GM12878 (cell line): ENCODE data around the gene SP6. TPM values are rescaled to one million over a fixed set of nuclear protein-coding genes. Genes with fewer than 3 reads are reported as not detected.

Experiments
- ATAC-seq: fragments of 200-7000 bp; cut with Tn5 transposase; 3 replicates; pipeline ENCODE4 v1.9.1; 2020; ENCODE audit warnings: mild to moderate bottlenecking, moderate library complexity
- BruUV-seq: library from RNA; stranded (reverse); fragments of 400-500 nt; replicated peaks from 2 replicates; lab custom pipeline; 2021; lab: Mats Ljungman, UMichigan
- CTCF ChIA-PET: fragments of 300-600 bp; sonication (Branson Sonifier 250); formaldehyde crosslinking; extraction: SDS; loops from one replicate; lab custom pipeline; 2021; ENCODE audit warnings: inconsistent platforms; lab: Yijun Ruan, JAX
- POLR2A ChIA-PET: fragments of 350-600 bp; formaldehyde crosslinking; extraction: SDS; loops from one replicate; lab custom pipeline; 2021; ENCODE audit warnings: inconsistent platforms; lab: Charles Lee
- RAD21 ChIA-PET: fragments of 300-600 bp; sonication (Branson Sonifier 250); formaldehyde crosslinking; loops from one replicate; lab custom pipeline; 2023; ENCODE audit warnings: antibody characterized with exemption; ENCODE audit not compliant: unreplicated experiment; lab: Charles Lee
- SMC1A ChIA-PET: fragments of 300-600 bp; sonication (Branson Sonifier 250); formaldehyde crosslinking; loops from one replicate; lab custom pipeline; 2023; ENCODE audit not compliant: unreplicated experiment, uncharacterized antibody; lab: Charles Lee
- DNase-seq: peaks from one replicate; pipeline ENCODE4 v3.0.0-alpha.2; 2011; ENCODE audit warnings: low read depth, low spot score
- FAIRE-seq: peaks from 3 replicates; lab custom pipeline; 2011; peaks lifted over from hg19 to GRCh38; lab: Jason Lieb, UNC
- H2AFZ ChIP-seq: 2 replicates; pipeline ENCODE4 v1.6.0; 2011; ENCODE audit warnings: low read depth, low read length, control low read depth; ENCODE audit not compliant: control insufficient read depth
- H3K27ac ChIP-seq: 2 replicates; pipeline ENCODE4 v1.5.1; 2011; ENCODE audit warnings: control low read depth; ENCODE audit not compliant: control insufficient read depth, insufficient read depth
- H3K27me3 ChIP-seq, 2 experiments: replicated peaks in 1 of 2; 2 replicates each; pipeline versions ENCODE4 v1.6.0 to v1.6.1; 2011; ENCODE audit warnings: low read length in 1 of 2; ENCODE audit not compliant: control insufficient read depth in 2 of 2, insufficient read depth in 2 of 2
- H3K36me3 ChIP-seq, 2 experiments: 2 replicates each; pipeline ENCODE4 v1.5.1; 2011; ENCODE audit warnings: low read length in 1 of 2; ENCODE audit not compliant: control insufficient read depth in 2 of 2, insufficient read depth in 2 of 2
- H3K4me1 ChIP-seq: 2 replicates; pipeline ENCODE4 v1.6.1; 2011; ENCODE audit warnings: mild to moderate bottlenecking, low read length, moderate library complexity, mixed read lengths; ENCODE audit not compliant: control insufficient read depth, insufficient read depth
- H3K4me2 ChIP-seq: 2 replicates; pipeline ENCODE4 v1.6.0; 2011; ENCODE audit warnings: control low read depth; ENCODE audit not compliant: control insufficient read depth, insufficient read depth
- H3K4me3 ChIP-seq: fragments of 200-600 bp; sonication (generic); 2 replicates; pipeline ENCODE4 v1.5.1; 2016
- H3K79me2 ChIP-seq: 2 replicates; pipeline ENCODE4 v1.6.0; 2011; ENCODE audit warnings: low read length; ENCODE audit not compliant: control insufficient read depth, insufficient read depth
- H3K9ac ChIP-seq: 2 replicates; pipeline ENCODE4 v1.8.0; 2011; ENCODE audit warnings: low read length, control low read depth, mixed read lengths; ENCODE audit not compliant: control insufficient read depth, insufficient read depth
- H3K9me3 ChIP-seq: replicated peaks from 3 replicates; pipeline ENCODE4 v1.5.1; 2011; ENCODE audit warnings: mild to moderate bottlenecking, low read length; ENCODE audit not compliant: control insufficient read depth, insufficient read depth
- H4K20me1 ChIP-seq: 2 replicates; pipeline ENCODE4 v1.6.0; 2011; ENCODE audit not compliant: control insufficient read depth, insufficient read depth
- ATF7 ChIP-seq: fragments of 450-650 bp; IDR thresholded peaks from 2 replicates; pipeline ENCODE4 v1.6.1; 2016; ENCODE audit warnings: low read depth, mild to moderate bottlenecking
- BMI1 ChIP-seq: fragments of 450-650 bp; IDR thresholded peaks from 2 replicates; pipeline ENCODE4 v1.6.1; 2016; ENCODE audit warnings: mild to moderate bottlenecking, moderate library complexity, borderline replicate concordance
- JUNB ChIP-seq: IDR thresholded peaks from 2 replicates; pipeline ENCODE4 v1.6.1; 2016; ENCODE audit warnings: antibody characterized with exemption, mild to moderate bottlenecking
- KAT2A ChIP-seq: conservative IDR thresholded peaks from 2 replicates; pipeline ENCODE4 v1.6.1; 2011; ENCODE audit warnings: low read depth, low read length; ENCODE audit not compliant: control insufficient read depth
- LARP7 ChIP-seq: fragments of 450-650 bp; IDR thresholded peaks from 2 replicates; pipeline ENCODE4 v1.6.1; 2017; ENCODE audit warnings: mild to moderate bottlenecking
- MXI1 ChIP-seq: fragments of 150-350 bp; IDR thresholded peaks from 2 replicates; pipeline ENCODE4 v1.6.1; 2011; ENCODE audit warnings: low read depth, mild to moderate bottlenecking, inconsistent platforms, low read length, improper control_type of control experiment
- MYC ChIP-seq: IDR thresholded peaks from 2 replicates; pipeline ENCODE4 v1.6.1; 2011; ENCODE audit warnings: mild to moderate bottlenecking, low read length, moderate library complexity, inconsistent platforms; ENCODE audit not compliant: insufficient read depth, insufficient replicate concordance, insufficient read length, severe bottlenecking
- NR2F1 ChIP-seq: fragments of 450-650 bp; conservative IDR thresholded peaks from 2 replicates; pipeline ENCODE4 v1.6.1; 2017; ENCODE audit warnings: mild to moderate bottlenecking
- POLR2AphosphoS5 ChIP-seq: IDR thresholded peaks from 2 replicates; pipeline ENCODE4 v1.6.1; 2011; ENCODE audit warnings: mild to moderate bottlenecking, low read length, inconsistent platforms
- RAD21 ChIP-seq: IDR thresholded peaks from 2 replicates; pipeline ENCODE4 v1.6.1; 2011; ENCODE audit warnings: mild to moderate bottlenecking, low read depth, low read length, moderate library complexity; ENCODE audit not compliant: insufficient read depth
- RAD51 ChIP-seq: fragments of 450-650 bp; IDR thresholded peaks from 2 replicates; pipeline ENCODE4 v1.6.1; 2016; ENCODE audit warnings: moderate library complexity, mild to moderate bottlenecking, inconsistent platforms
- RUNX3 ChIP-seq: IDR thresholded peaks from 2 replicates; pipeline ENCODE4 v1.6.1; 2012; ENCODE audit warnings: low read length, inconsistent platforms
- SUPT20H ChIP-seq: IDR thresholded peaks from 2 replicates; pipeline ENCODE4 v1.6.1; 2011; ENCODE audit warnings: low read depth, mild to moderate bottlenecking, low read length, moderate library complexity, borderline replicate concordance; ENCODE audit not compliant: control insufficient read depth
- TAF1 ChIP-seq: IDR thresholded peaks from 2 replicates; pipeline ENCODE4 v1.6.1; 2011; ENCODE audit warnings: mild to moderate bottlenecking, low read depth, low read length, borderline replicate concordance
- TCF3 ChIP-seq: IDR thresholded peaks from 2 replicates; pipeline ENCODE4 v1.6.1; 2012; ENCODE audit warnings: low read depth, mild to moderate bottlenecking, low read length, borderline replicate concordance; ENCODE audit not compliant: insufficient read depth
- WRNIP1 ChIP-seq: IDR thresholded peaks from 2 replicates; pipeline ENCODE4 v1.6.1; 2011; ENCODE audit warnings: low read depth, low read length, improper control_type of control experiment, borderline replicate concordance
- ZSCAN29 ChIP-seq: fragments of 450-650 bp; IDR thresholded peaks from 2 replicates; pipeline ENCODE4 v1.6.1; 2017; ENCODE audit warnings: mild to moderate bottlenecking, moderate library complexity
- WGBS: methylation state at CpG from one replicate; pipeline ENCODE4 v1.1.6; 2016; ENCODE audit warnings: low lambda C conversion rate; ENCODE audit not compliant: insufficient replicate concordance, insufficient coverage; ENCODE audit errors: missing lambda C conversion rate; 5-methylcytosine and 5-hydroxymethylcytosine counted together
- in situ Hi-C: fragments of 300-500 bp; cut with MboI; formaldehyde crosslinking; loops from 9 replicates; pipeline ENCODE4 v1.14.3; 2018; ENCODE audit warnings: mixed read lengths
- intact Hi-C: fragments of 100-400 bp; cut with micrococcal nuclease; formaldehyde crosslinking; loops from one replicate; pipeline ENCODE4 v1.14.2; 2022; ENCODE audit not compliant: unreplicated experiment
- polyA plus RNA-seq, 11 experiments: library from polyadenylated mRNA; depleted of rRNA in 4 of 11; unstranded in 6 of 11; stranded (reverse) in 5 of 11; fragments of >200 nt; fragmentation: Nextera tagmentation in 4 of 11; fragmentation: Illumina TruSeq in 1 of 11; extraction: Ambion mirVana in 4 of 11; extraction: Trizol in 1 of 11; gene quantifications; 1 replicate in 1 of 11; 2 replicates in 10 of 11; pipeline versions ENCODE4 v1.2.1 to v1.2.3, GENCODE V29; 2011 to 2016; ENCODE audit warnings: inconsistent platforms in 2 of 11, missing spikeins in 2 of 11, low read depth in 1 of 11
- total RNA-seq, 4 experiments: library from RNA; depleted of rRNA in 3 of 4; stranded (reverse); fragments of >200 nt in 3 of 4; fragmentation: Illumina TruSeq in 1 of 4; extraction: Trizol in 1 of 4; gene quantifications; 2 replicates each; pipeline versions ENCODE4 v1.2.1 to v1.2.3, GENCODE V29; 2013 to 2021
- TF ChIP-seq, protein P1 (sequence below): IDR thresholded peaks from 2 replicates; pipeline ENCODE4 v1.6.1; 2012; ENCODE audit warnings: low read depth, low read length, improper control_type of control experiment

SP6 gene
- total and polyA plus RNA-seq, 10 of the 15 experiments (the other 5 are each of a cell fraction or from before 2014, with no cell fraction given) = 0.05 to 0.15 (median 0.06) TPM; not detected in 7

DNA sequence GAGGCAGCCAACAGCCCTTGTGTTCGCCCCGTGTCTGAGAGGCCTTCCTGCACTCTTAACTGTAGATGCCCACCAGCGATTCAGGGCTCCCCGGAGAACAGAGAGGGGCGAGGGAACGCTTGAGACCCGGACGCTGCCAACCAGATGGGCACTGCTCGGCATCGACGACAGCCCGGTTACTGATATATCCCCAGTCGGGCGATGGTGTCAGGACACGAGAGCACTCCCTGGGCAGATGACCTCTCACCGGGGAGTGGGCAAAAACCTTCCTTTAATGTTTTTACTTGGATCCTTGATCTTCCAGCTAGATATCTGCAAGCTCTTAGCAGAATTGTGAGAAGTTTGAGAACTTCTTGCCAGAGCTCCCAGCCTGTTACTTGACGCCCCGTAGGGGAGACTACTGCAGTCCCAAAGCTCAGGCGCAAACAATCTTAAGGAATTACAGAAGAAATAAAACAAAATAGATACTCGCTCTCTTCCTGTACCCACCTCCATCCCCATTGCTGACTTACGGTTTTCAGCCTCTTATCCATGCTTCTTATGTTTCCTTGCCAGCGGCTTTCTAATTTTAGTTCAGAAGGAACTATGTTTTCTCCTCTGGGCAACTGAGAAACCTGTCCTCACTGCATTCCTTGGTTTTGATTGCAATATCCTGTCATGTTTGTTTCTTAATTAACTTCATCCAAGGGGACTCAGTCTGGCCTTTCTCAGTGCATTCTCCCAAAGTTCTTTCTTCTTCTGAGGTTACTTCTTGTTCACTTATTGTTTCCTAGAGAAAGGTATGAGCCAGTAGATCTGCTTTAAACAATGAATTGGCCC is 45.9 kb upstream of the SP6 start (continued):
- TF ChIP-seq ZSCAN29 = no peak
- TF ChIP-seq SUPT20H = no peak
- TF ChIP-seq NR2F1 = no peak
- TF ChIP-seq POLR2AphosphoS5 = 0 out of 2 replicates have a peak, but pooled peaks have one; percentile 17
- no peak for TF ChIP-seq RAD21
- no peak; the same call in 1 of the 2 replicates for TF ChIP-seq LARP7
- TF ChIP-seq BMI1 = no peak

DNA sequence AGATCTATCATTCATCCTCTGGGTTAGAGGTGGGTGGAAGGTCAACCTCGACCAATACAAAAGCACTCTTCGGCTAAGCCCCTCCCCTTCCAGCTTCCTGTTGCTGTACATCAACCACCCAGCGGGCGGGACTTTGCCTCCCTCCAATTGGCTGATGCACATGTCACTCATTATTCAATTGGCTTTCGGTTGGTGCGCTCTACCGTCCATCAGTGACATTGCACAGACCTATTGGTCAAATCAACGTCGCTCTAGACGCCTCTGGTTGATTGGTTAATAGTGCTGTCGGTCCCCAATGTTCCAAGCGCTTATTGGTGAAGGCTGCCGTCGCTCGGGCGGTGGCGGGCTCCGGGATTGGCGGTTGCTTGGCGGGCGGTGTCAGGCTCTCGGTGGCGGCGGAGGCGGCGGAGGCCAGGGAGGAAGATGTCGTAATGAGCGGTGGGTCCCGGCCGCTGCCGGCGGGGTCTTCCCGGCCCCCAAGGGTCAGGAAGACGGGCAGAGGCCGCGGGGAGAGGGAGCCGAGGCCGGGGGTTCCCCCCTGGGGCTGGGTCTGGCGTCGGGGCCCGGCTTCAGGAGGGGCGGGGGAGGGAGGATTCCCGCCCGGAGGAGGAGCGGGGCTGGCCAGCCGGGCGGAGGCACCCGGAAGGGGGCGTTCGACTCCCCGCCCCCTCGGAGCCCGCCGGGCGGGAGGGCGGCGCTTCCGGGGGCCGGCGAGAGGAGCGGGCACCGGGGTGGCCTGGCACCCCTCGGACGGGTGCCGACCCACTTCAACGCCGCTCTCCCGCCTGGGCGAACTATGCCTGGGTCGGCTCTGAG is 45.1 kb upstream of the SP6 start, which contains the start of gene SP2:
TSS of gene SP2 (plus strand) at position 381 of the 816 bp plus-strand sequence. CDS start at position 432, 51 bp downstream.
- ChIA-PET RAD21 (interaction anchor here (0.6 to 1.8 kb wide), 11 partner anchors 9 to 122 kb away, joined by 3 to 19 read pairs (median 4); partner anchors contain the start of genes CDK5RAP3, PNPO and SCRN2), SMC1A (interaction anchor here (0.7 to 14.5 kb wide), 11 partner anchors 45 to 125 kb away, joined by 3 to 231 read pairs (median 10); partner anchors contain the start of genes CDK5RAP3, PNPO, SCRN2 and SP6), POLR2A (interaction anchor here (0.5 to 2.7 kb wide), 17 partner anchors 16 to 153 kb away, joined by 3 to 18 read pairs (median 5); partner anchors contain the start of genes CDK5RAP3, LRRC46, MRPL10 and PNPO), CTCF (interaction anchor here (0.6 to 14.9 kb wide), 15 partner anchors 10 to 200 kb away, joined by 3 to 502 read pairs (median 5); partner anchors contain the start of genes CDK5RAP3, PNPO, SCRN2 and SP6)
- Histone ChIP-seq H3K9ac (peak within 1 kb of the TSS; percentile 97), H3K9me3 (no peaks in the 10 kb centered on the region), H3K36me3 (peaks cover 0 to 6% of the 10 kb centered on the region in 2 experiments; a peak in 2 of 4 replicates), H3K4me3 (peak within 1 kb of the TSS; percentile 95), H4K20me1 (no peaks in the 10 kb centered on the region), H3K27me3 (no peaks in the 10 kb centered on the region), H3K79me2 (peaks cover 21% of the 10 kb centered on the region), H3K4me1 (peaks cover 16% of the 10 kb centered on the region), H2AFZ (peak within 1 kb of the TSS; percentile 91), H3K4me2 (peak within 1 kb of the TSS; percentile 85), H3K27ac (peak within 1 kb of the TSS; percentile 92)
- in situ Hi-C loops = no loop called here
- FAIRE-seq (peak; percentile 100), DNase-seq (peak; percentile 100), ATAC-seq (peak; percentile 94)
- intact Hi-C loops = loop anchor here (1.0 to 2.0 kb wide), 4 partner anchors 45 to 247 kb away; partner anchors contain the start of genes CDK5RAP3, KPNB1 and PNPO
- no TSS peak for BruUV-seq
- WGBS = under 1% methylated on average over 39 of the region's 70 CpGs
- TF ChIP-seq MXI1 (peak; percentile 70; the same call in 1 of the 2 replicates), WRNIP1 (no peak), RAD51 (no peak), TCF3 (0 out of 2 replicates have a peak, but pooled peaks have one; percentile 5), MYC (peak; percentile 91), KAT2A (no peak), ATF7 (peak; percentile 97), RUNX3 (peak; percentile 63), TAF1 (peak; percentile 28; the same call in 1 of the 2 replicates), JUNB (no peak)
- TF ChIP-seq, protein P1, sequence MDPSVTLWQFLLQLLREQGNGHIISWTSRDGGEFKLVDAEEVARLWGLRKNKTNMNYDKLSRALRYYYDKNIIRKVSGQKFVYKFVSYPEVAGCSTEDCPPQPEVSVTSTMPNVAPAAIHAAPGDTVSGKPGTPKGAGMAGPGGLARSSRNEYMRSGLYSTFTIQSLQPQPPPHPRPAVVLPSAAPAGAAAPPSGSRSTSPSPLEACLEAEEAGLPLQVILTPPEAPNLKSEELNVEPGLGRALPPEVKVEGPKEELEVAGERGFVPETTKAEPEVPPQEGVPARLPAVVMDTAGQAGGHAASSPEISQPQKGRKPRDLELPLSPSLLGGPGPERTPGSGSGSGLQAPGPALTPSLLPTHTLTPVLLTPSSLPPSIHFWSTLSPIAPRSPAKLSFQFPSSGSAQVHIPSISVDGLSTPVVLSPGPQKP = peak; percentile 68
